Measurements from ENCODE around the gene SGIP1.

Gene SGIP1

GRCh38 chr1:66532798-66533783 lies 862 bp upstream of the SGIP1 start:
- peak overlapping the region; percentile 32 for H3K27ac Mint-ChIP-seq
- H3K36me3 Mint-ChIP-seq (ENCODE audit: low read depth): no peaks in the 10 kb centered on the region
- no peak for TF ChIP-seq CTCF (IDR thresholded peaks at IDR 0.05)
- H3K4me1 Mint-ChIP-seq: peaks cover 21% of the 10 kb centered on the region
- peaks cover 54% of the 10 kb centered on the region for H3K27me3 Mint-ChIP-seq (ENCODE audit: low read depth, poor library complexity)
- DNase-seq: peak; percentile 44
- H3K9me3 Mint-ChIP-seq: no peaks in the 10 kb centered on the region
- H3K4me3 Mint-ChIP-seq: peak overlapping the region; percentile 90

- TF ChIP-seq CTCF (IDR thresholded peaks at IDR 0.05): no peak
- Mint-ChIP-seq H3K4me1 (peaks cover 21% of the 10 kb centered on the region), H3K27ac (no peak overlapping the region)
Measured at GRCh38 chr1:66535061-66535460, 1.1 kb downstream of the SGIP1 start.

GRCh38 chr1:66535853-66536252 lies 1.9 kb downstream of the SGIP1 start:
- DNase-seq: no peak
- Mint-ChIP-seq H3K9me3 (no peaks in the 10 kb centered on the region), H3K27me3 (ENCODE audit: low read depth, poor library complexity) (peaks cover 53% of the 10 kb centered on the region), H3K4me3 (no peak overlapping the region), H3K36me3 (ENCODE audit: low read depth) (no peaks in the 10 kb centered on the region), H3K27ac (no peak overlapping the region), H3K4me1 (peaks cover 21% of the 10 kb centered on the region)
- TF ChIP-seq CTCF (IDR thresholded peaks at IDR 0.05): no peak

More at GRCh38 chr1:66535061-66535460, 1.1 kb downstream of the SGIP1 start:
- no peaks in the 10 kb centered on the region for H3K36me3 Mint-ChIP-seq (ENCODE audit: low read depth)
- DNase-seq: no peak
- H3K4me3 Mint-ChIP-seq: peak overlapping the region; percentile 90
- H3K27me3 Mint-ChIP-seq (ENCODE audit: low read depth, poor library complexity): peaks cover 54% of the 10 kb centered on the region
- H3K9me3 Mint-ChIP-seq: no peaks in the 10 kb centered on the region

GRCh38 chr1:66537718-66538117 lies 3.8 kb downstream of the SGIP1 start:
- Mint-ChIP-seq H3K9me3 (no peaks in the 10 kb centered on the region), H3K27ac (no peak overlapping the region), H3K4me3 (no peak overlapping the region), H3K36me3 (ENCODE audit: low read depth) (no peaks in the 10 kb centered on the region), H3K27me3 (ENCODE audit: low read depth, poor library complexity) (peaks cover 35% of the 10 kb centered on the region), H3K4me1 (peaks cover 17% of the 10 kb centered on the region)
- no peak for TF ChIP-seq CTCF (IDR thresholded peaks at IDR 0.05)
- DNase-seq: no peak

GRCh38 chr1:66539491-66539890 lies 5.5 kb downstream of the SGIP1 start:
- no peaks in the 10 kb centered on the region for H3K9me3 Mint-ChIP-seq
- no peak for DNase-seq
- no peak for TF ChIP-seq CTCF (IDR thresholded peaks at IDR 0.05)
- peaks cover 9% of the 10 kb centered on the region for H3K4me1 Mint-ChIP-seq
- H3K27ac Mint-ChIP-seq: peak overlapping the region; percentile 29
- no peak overlapping the region for H3K4me3 Mint-ChIP-seq
- no peaks in the 10 kb centered on the region for H3K36me3 Mint-ChIP-seq (ENCODE audit: low read depth)
- H3K27me3 Mint-ChIP-seq (ENCODE audit: low read depth, poor library complexity): peaks cover 18% of the 10 kb centered on the region
